ENCODE data around the gene FBLN1. TPM values are rescaled to one million over a fixed set of nuclear protein-coding genes. Genes with fewer than 3 reads are reported as not detected.
"Not testable (repeated sequence)": the region's sequence is repeated elsewhere in the genome, so short reads cannot be mapped to it uniquely, and the experiment has no call there.

Gene FBLN1
- polyA plus RNA-seq, 1 donor: 135 TPM

GRCh38 chr22:45608045-45608444 is 105.4 kb downstream of the FBLN1 start:
- not testable (repeated sequence) for DNase-seq (ENCODE audit: low read depth)

GRCh38 chr22:45608763-45609180 is 106.1 kb downstream of the FBLN1 start:
- DNase-seq (ENCODE audit: low read depth): no peak

- peak; percentile 47 for DNase-seq (ENCODE audit: low read depth)
Measured at GRCh38 chr22:45612451-45612901, 109.8 kb downstream of the FBLN1 start.

GRCh38 chr22:45612940-45613339 is 110.3 kb downstream of the FBLN1 start:
- no peak for DNase-seq (ENCODE audit: low read depth)

- no peak for DNase-seq (ENCODE audit: low read depth)
Measured at GRCh38 chr22:45615364-45615763, 112.7 kb downstream of the FBLN1 start.

GRCh38 chr22:45616432-45616831 is 113.7 kb downstream of the FBLN1 start:
- DNase-seq (ENCODE audit: low read depth): no peak

GRCh38 chr22:45617948-45618347 is 115.3 kb downstream of the FBLN1 start:
- DNase-seq (ENCODE audit: low read depth): no peak

- no peak for DNase-seq (ENCODE audit: low read depth)
Measured at GRCh38 chr22:45620706-45621105, 118.0 kb downstream of the FBLN1 start.

GRCh38 chr22:45621836-45622600 is 119.3 kb downstream of the FBLN1 start:
- no peak for DNase-seq (ENCODE audit: low read depth)

- not testable (repeated sequence) for DNase-seq (ENCODE audit: low read depth)
Measured at GRCh38 chr22:45623464-45624145, 120.9 kb downstream of the FBLN1 start.

GRCh38 chr22:45626198-45626651 is 123.5 kb downstream of the FBLN1 start:
- DNase-seq (ENCODE audit: low read depth): no peak

- no peak for DNase-seq (ENCODE audit: low read depth)
Measured at GRCh38 chr22:45627489-45628233, 125.0 kb downstream of the FBLN1 start.

GRCh38 chr22:45628515-45628914 is 125.8 kb downstream of the FBLN1 start:
- no peak for DNase-seq (ENCODE audit: low read depth)

- no peak for DNase-seq (ENCODE audit: low read depth)
Measured at GRCh38 chr22:45629469-45630089, 126.9 kb downstream of the FBLN1 start.

- DNase-seq (ENCODE audit: low read depth): no peak
Measured at GRCh38 chr22:45630436-45630835, 127.8 kb downstream of the FBLN1 start.

- DNase-seq (ENCODE audit: low read depth): no peak
Measured at GRCh38 chr22:45631140-45631840, 128.6 kb downstream of the FBLN1 start.

- no peak for DNase-seq (ENCODE audit: low read depth)
Measured at GRCh38 chr22:45631841-45632238, 129.2 kb downstream of the FBLN1 start.

GRCh38 chr22:45632791-45633515 is 130.3 kb downstream of the FBLN1 start:
- DNase-seq (ENCODE audit: low read depth): no peak

GRCh38 chr22:45636683-45637082 is 134.0 kb downstream of the FBLN1 start:
- DNase-seq (ENCODE audit: low read depth): no peak

- no peak for DNase-seq (ENCODE audit: low read depth)
Measured at GRCh38 chr22:45638197-45638596, 135.5 kb downstream of the FBLN1 start.
